Activated CD8-positive, alpha-beta memory T cell treated with anti-CD3 and anti-CD28 coated beads, Interleukin-2, amount 50 U/mL, for 1 hour (primary cell): ENCODE data around the gene SGO2.
"Not testable (repeated sequence)": the region's sequence is repeated elsewhere in the genome, so short reads cannot be mapped to it uniquely, and the experiment has no call there.

ENCODE experiments used
- DNase-seq: peaks from one replicate; pipeline ENCODE4 v3.0.0-alpha.2; 2020; ENCODE audit errors: extremely low read depth

SGO2 gene

GRCh38 chr2:200620606-200621390 is 94.8 kb downstream of the SGO2 start:
- no peak for DNase-seq

GRCh38 chr2:200622106-200622505 is 96.1 kb downstream of the SGO2 start:
- no peak for DNase-seq

GRCh38 chr2:200624026-200624425 is 98.0 kb downstream of the SGO2 start:
- no peak for DNase-seq

GRCh38 chr2:200624658-200625057 is 98.7 kb downstream of the SGO2 start:
- DNase-seq = no peak

GRCh38 chr2:200625282-200625681 is 99.3 kb downstream of the SGO2 start:
- DNase-seq = no peak

- no peak for DNase-seq
These were observed 100.0 kb downstream of the SGO2 start for GRCh38 chr2:200625958-200626363.

- DNase-seq = no peak
These were observed 101.2 kb downstream of the SGO2 start for GRCh38 chr2:200627110-200627770.

- DNase-seq = not testable (repeated sequence)
These were observed 102.5 kb downstream of the SGO2 start for GRCh38 chr2:200628461-200628860.

GRCh38 chr2:200631287-200631686 is 105.3 kb downstream of the SGO2 start:
- no peak for DNase-seq
